BJ (cell line): ENCODE data around the gene MCTP1. TPM values are rescaled to one million over a fixed set of nuclear protein-coding genes. Genes with fewer than 3 reads are reported as not detected.
A peak's percentile ranks its signal among the peaks of the same experiment; 100 is the strongest.
"Not testable (repeated sequence)": the region's sequence is repeated elsewhere in the genome, so short reads cannot be mapped to it uniquely, and the experiment has no call there.

Experiments used
- CTCF ChIA-PET: fragments of 350-600 bp; formaldehyde crosslinking; extraction: SDS; loops from one replicate; lab custom pipeline; 2021; ENCODE audit warnings: antibody characterized with exemption, inconsistent platforms; lab: Yijun Ruan, JAX
- POLR2A ChIA-PET: fragments of 300-600 bp; sonication (Branson Sonifier 250); formaldehyde crosslinking; extraction: SDS; loops from one replicate; lab custom pipeline; 2021; ENCODE audit warnings: antibody characterized with exemption; lab: Charles Lee
- DNase-seq: peaks from one replicate; pipeline ENCODE4 v3.0.0-alpha.2; 2011; ENCODE audit warnings: low read depth
- H3K27me3 ChIP-seq: 2 replicates; pipeline ENCODE4 v1.6.0; 2011; ENCODE audit warnings: low read length; ENCODE audit not compliant: control insufficient read depth, insufficient read depth
- H3K36me3 ChIP-seq: 2 replicates; pipeline ENCODE4 v1.5.1; 2011; ENCODE audit warnings: low read length; ENCODE audit not compliant: control insufficient read depth, insufficient read depth
- H3K4me3 ChIP-seq: 2 replicates; pipeline ENCODE4 v1.5.1; 2011; ENCODE audit warnings: low read depth, mild to moderate bottlenecking, control low read depth, low read length
- CTCF ChIP-seq: IDR thresholded peaks from 2 replicates; pipeline ENCODE4 v1.5.1; 2011; ENCODE audit warnings: low read depth, mild to moderate bottlenecking, control low read depth, inconsistent platforms, low read length, moderate library complexity; ENCODE audit not compliant: insufficient read depth
- polyA plus RNA-seq: library from polyadenylated mRNA; depleted of rRNA; stranded (reverse); fragments of >200 nt; gene quantifications from 2 replicates; pipeline ENCODE4 v1.2.3, GENCODE V29; 2011

The MCTP1 gene
- polyA plus RNA-seq, 1 experiment: 0.02 TPM

DNA sequence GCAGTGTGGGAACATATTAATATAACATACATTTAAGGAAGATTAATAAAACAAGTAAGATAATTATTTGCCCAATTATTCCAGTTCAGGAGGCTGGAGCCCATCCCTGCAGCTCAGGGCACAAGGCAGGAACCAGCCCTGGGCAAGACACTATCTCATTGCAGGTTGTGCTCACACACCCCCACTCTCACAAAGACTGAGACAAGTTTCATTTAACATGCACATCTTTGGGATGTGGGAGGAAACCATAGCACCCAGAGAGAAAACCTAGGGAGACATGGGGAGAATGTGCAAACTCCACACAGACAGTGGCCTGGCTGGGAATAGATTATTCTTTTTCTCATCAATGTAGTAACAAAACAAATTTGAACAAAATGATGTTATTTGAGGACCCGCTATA, 279.1 kb downstream of the MCTP1 start:
- POLR2A ChIA-PET: no interaction called here
- no peak overlapping the region for H3K4me3 ChIP-seq
- H3K27me3 ChIP-seq: no peaks in the 10 kb centered on the region
- no peak for DNase-seq
- H3K36me3 ChIP-seq: no peaks in the 10 kb centered on the region
- TF ChIP-seq CTCF: no peak
- CTCF ChIA-PET: no interaction called here

DNA sequence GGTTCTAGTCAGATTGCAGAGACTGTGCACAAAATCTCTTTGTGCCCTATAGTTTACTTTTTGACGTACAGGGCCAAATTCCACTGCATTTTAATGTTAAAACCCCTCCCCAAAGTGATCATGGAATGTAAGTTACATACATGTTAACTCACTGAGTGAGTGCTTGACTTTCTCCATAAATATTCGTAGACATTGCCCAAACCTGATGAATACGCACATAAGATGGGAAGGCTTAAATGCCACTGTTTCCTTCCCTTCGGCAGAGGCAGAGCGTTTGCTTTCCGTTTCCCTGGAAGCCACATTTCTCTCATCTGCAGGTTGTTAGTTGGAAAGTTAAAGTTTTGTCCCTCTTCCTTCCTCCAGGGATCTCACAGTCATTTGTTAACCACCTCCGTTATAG, 286.2 kb downstream of the MCTP1 start:
- POLR2A ChIA-PET: no interaction called here

DNA sequence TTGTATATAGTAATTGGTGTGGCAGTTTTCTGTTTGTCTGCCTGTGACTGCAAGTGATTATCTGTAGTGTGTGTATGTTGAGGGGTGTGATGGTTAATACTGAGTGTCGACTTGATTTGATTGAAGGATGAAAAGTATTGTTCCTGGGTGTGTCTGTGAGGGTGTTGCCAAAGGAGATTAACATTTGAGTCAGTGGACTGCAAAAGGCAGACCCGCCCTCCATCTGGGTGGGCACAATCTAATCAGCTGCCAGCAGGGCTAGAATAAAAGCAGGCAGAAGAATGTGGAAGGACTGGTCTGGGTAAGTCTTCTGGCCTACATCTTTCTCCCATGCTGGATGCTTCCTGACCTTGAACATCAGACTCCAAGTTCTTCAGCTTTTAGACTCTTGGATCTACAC, 290.4 kb downstream of the MCTP1 start:
- POLR2A ChIA-PET, H3K27me3 ChIP-seq, H3K36me3 ChIP-seq, H3K4me3 ChIP-seq, CTCF ChIA-PET, DNase-seq: not testable (repeated sequence)

More for the DNA sequence above, 286.2 kb downstream of the MCTP1 start:
- H3K4me3 ChIP-seq: no peak overlapping the region
- CTCF ChIA-PET: no interaction called here
- no peak for TF ChIP-seq CTCF
- no peaks in the 10 kb centered on the region for H3K36me3 ChIP-seq
- no peak for DNase-seq
- H3K27me3 ChIP-seq: no peaks in the 10 kb centered on the region; the same call in 1 of the 2 replicates

DNA sequence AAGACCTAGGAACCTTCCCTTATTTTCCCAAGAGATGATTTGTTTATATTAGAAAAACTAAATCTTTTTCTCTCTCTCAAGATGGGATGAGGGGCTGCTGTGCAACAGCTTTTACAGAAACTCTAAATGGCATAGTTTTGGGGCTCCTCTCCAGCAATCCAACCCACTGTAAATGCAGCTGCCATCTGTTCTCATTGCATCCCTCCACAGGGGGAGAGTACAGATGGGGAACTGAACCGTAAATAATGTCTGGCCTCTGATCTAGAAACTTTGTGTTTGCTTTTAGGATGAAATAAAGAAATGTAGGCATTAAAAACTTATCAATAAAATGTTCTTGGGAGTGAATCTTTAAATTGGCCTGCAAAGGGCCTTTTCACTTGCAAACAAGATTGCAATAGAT, 291.4 kb downstream of the MCTP1 start:
- ChIA-PET CTCF (no interaction called here), POLR2A (no interaction called here)
- TF ChIP-seq CTCF: no peak
- H3K27me3 ChIP-seq: no peaks in the 10 kb centered on the region; the same call in 1 of the 2 replicates
- no peaks in the 10 kb centered on the region for H3K36me3 ChIP-seq
- DNase-seq: no peak
- no peak overlapping the region for H3K4me3 ChIP-seq

- H3K4me3 ChIP-seq: no peak overlapping the region
- TF ChIP-seq CTCF: no peak
- ChIA-PET POLR2A (no interaction called here), CTCF (no interaction called here)
- no peaks in the 10 kb centered on the region for H3K36me3 ChIP-seq
- DNase-seq: no peak
- no peaks in the 10 kb centered on the region; the same call in 1 of the 2 replicates for H3K27me3 ChIP-seq
Observed at GRCh38 chr5:94992325-94992724, 292.6 kb downstream of the MCTP1 start.

DNA sequence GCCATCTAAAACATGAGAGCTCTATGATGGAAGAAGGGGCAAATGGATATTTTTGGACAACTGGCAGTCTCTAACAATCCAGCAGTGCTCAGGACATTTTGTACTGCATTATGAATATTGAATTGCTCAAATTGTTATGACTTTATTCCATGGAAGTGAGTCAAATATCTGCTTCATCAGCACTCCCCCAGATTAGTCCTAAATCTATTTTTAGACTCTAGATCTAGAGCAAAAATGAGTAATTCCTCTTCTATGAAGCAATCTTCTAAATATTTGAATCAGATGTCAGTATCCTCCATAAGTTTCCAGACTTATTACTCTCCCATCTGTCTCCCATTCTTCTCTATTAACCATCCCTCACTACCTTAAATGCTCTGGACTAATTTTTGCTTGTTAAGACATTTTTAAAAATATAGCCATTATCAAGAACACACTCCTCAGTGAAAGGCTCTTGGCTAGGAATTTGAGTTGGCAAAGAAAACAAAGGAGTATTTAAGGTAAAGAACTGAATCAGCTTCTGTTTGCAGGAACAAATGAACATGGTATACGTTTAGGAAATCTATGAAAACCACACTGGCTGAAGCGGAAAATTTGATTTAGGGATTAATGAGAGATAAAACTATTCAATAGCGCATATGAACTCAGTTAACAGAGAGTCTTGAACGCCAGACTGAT, 300.9 kb downstream of the MCTP1 start:
- no peaks in the 10 kb centered on the region for H3K27me3 ChIP-seq
- CTCF ChIA-PET: no interaction called here

More for the DNA sequence above, 300.9 kb downstream of the MCTP1 start:
- no peak for TF ChIP-seq CTCF
- peak; percentile 18 for DNase-seq
- POLR2A ChIA-PET: interaction anchor here (0.6 kb wide), 1 partner anchor 248 kb away, joined by 5 read pairs; no protein-coding TSS in a partner anchor
- Histone ChIP-seq H3K4me3 (no peak overlapping the region), H3K36me3 (no peaks in the 10 kb centered on the region)
